Neutrophil (primary cell): ENCODE results near the gene FAM83E.

Experiments used
- H3K27ac ChIP-seq: fragments of 200-600 bp; sonication (generic); 2 replicates; pipeline ENCODE4 v1.5.1; 2016; ENCODE audit warnings: mild to moderate bottlenecking, moderate library complexity
- H3K27me3 ChIP-seq: fragments of 200-600 bp; sonication (generic); 2 replicates; pipeline ENCODE4 v1.6.0; 2016; ENCODE audit warnings: mild to moderate bottlenecking
- H3K36me3 ChIP-seq: fragments of 200-600 bp; sonication (generic); 2 replicates; pipeline ENCODE4 v1.5.1; 2017
- H3K4me1 ChIP-seq, 2 experiments: fragments of 200-600 bp in 1 of 2; sonication (generic) in 1 of 2; 1 replicate in 1 of 2; 2 replicates in 1 of 2; pipeline versions ENCODE4 v1.5.1 to v1.6.1; 2013 to 2016; ENCODE audit warnings: low read depth in 1 of 2, low read length in 1 of 2, mild to moderate bottlenecking in 1 of 2, moderate library complexity in 1 of 2; ENCODE audit not compliant: control insufficient read depth in 1 of 2, insufficient read depth in 1 of 2
- H3K4me3 ChIP-seq, 2 experiments: fragments of 200-600 bp in 1 of 2; sonication (generic) in 1 of 2; 1 replicate in 1 of 2; 2 replicates in 1 of 2; pipeline ENCODE4 v1.5.1; 2013 to 2016; ENCODE audit warnings: low read depth in 1 of 2, low read length in 1 of 2, mild to moderate bottlenecking in 1 of 2, moderate library complexity in 1 of 2
- H3K9me3 ChIP-seq: fragments of 200-600 bp; sonication (generic); 2 replicates; pipeline ENCODE4 v1.5.1; 2016
- CTCF ChIP-seq: fragments of 200-600 bp; sonication (generic); IDR thresholded peaks from 2 replicates; pipeline ENCODE4 v1.5.1; 2016; ENCODE audit warnings: antibody characterized with exemption

FAM83E gene

GRCh38 chr19:48565090-48565489, 49.8 kb downstream of the FAM83E start:
- H3K36me3 ChIP-seq: no peaks in the 10 kb centered on the region
- H3K4me3 ChIP-seq: no peak overlapping the region
- H3K27me3 ChIP-seq: peaks cover 24% of the 10 kb centered on the region
- peaks cover 0 to 3% of the 10 kb centered on the region in 2 experiments for H3K4me1 ChIP-seq
- no peak for TF ChIP-seq CTCF
- no peak overlapping the region for H3K27ac ChIP-seq
- no peaks in the 10 kb centered on the region for H3K9me3 ChIP-seq
